Mesendoderm (in vitro differentiated cells): Measurements from ENCODE around the gene TSHZ2.

Experiments used
- DNase-seq: peaks from one replicate; pipeline ENCODE4 v3.0.0; 2013
- H2AK5ac ChIP-seq: 2 replicates; pipeline ENCODE4 v1.6.1; 2013; ENCODE audit warnings: low read length, inconsistent platforms
- H2BK120ac ChIP-seq: 2 replicates; pipeline ENCODE4 v1.6.1; 2013; ENCODE audit warnings: low read depth, mild to moderate bottlenecking, low read length, moderate library complexity, mixed read lengths
- H2BK15ac ChIP-seq: replicated peaks from 2 replicates; pipeline ENCODE4 v1.6.1; 2013; ENCODE audit warnings: low read depth, mild to moderate bottlenecking, moderate library complexity
- H2BK5ac ChIP-seq: 2 replicates; pipeline ENCODE4 v1.6.1; 2013; ENCODE audit warnings: low read length, inconsistent platforms
- H3K18ac ChIP-seq: 2 replicates; pipeline ENCODE4 v1.6.1; 2013; ENCODE audit warnings: mild to moderate bottlenecking, low read length, mixed read lengths
- H3K23ac ChIP-seq: one replicate; pipeline ENCODE4 v1.6.1; 2013; ENCODE audit warnings: low read length
- H3K27ac ChIP-seq: 2 replicates; pipeline ENCODE4 v1.5.1; 2013; ENCODE audit warnings: low read depth, mild to moderate bottlenecking, inconsistent platforms, low read length, moderate library complexity
- H3K27me3 ChIP-seq: 2 replicates; pipeline ENCODE4 v1.6.1; 2013; ENCODE audit warnings: low read length, control low read depth, mild to moderate bottlenecking, inconsistent platforms; ENCODE audit not compliant: insufficient read depth, poor library complexity
- H3K36me3 ChIP-seq: 2 replicates; pipeline ENCODE4 v1.6.1; 2013; ENCODE audit warnings: low read length, inconsistent platforms; ENCODE audit not compliant: control insufficient read depth, insufficient read depth
- H3K4ac ChIP-seq: one replicate; pipeline ENCODE4 v1.6.1; 2013; ENCODE audit warnings: low read depth, mild to moderate bottlenecking, low read length, moderate library complexity
- H3K4me1 ChIP-seq: 2 replicates; pipeline ENCODE4 v1.6.1; 2013; ENCODE audit warnings: low read depth, low read length, inconsistent platforms; ENCODE audit not compliant: control insufficient read depth
- H3K4me2 ChIP-seq: 2 replicates; pipeline ENCODE4 v1.6.1; 2013; ENCODE audit warnings: low read length
- H3K4me3 ChIP-seq: 2 replicates; pipeline ENCODE4 v1.5.1; 2013; ENCODE audit warnings: mild to moderate bottlenecking, low read length
- H3K56ac ChIP-seq: one replicate; pipeline ENCODE4 v1.6.1; 2013; ENCODE audit warnings: low read length
- H3K79me1 ChIP-seq: 2 replicates; pipeline ENCODE4 v1.6.1; 2013; ENCODE audit warnings: low read length, inconsistent platforms
- H3K79me2 ChIP-seq: 2 replicates; pipeline ENCODE4 v1.6.1; 2013; ENCODE audit warnings: mild to moderate bottlenecking, low read length; ENCODE audit not compliant: control insufficient read depth, insufficient read depth
- H3K9ac ChIP-seq: 2 replicates; pipeline ENCODE4 v1.6.1; 2013; ENCODE audit warnings: low read length, inconsistent platforms
- H4K5ac ChIP-seq: one replicate; pipeline ENCODE4 v1.6.1; 2013; ENCODE audit warnings: low read length
- H4K8ac ChIP-seq: one replicate; pipeline ENCODE4 v1.6.1; 2013; ENCODE audit warnings: low read depth, mild to moderate bottlenecking, control low read depth, low read length, moderate library complexity
- WGBS: extraction: QIAGEN DNeasy Blood & Tissue Kit; methylation state at CpG from one replicate; pipeline ENCODE4 v1.1.7; 2013; ENCODE audit warnings: low lambda C conversion rate, missing lambda C conversion rate; ENCODE audit not compliant: insufficient coverage; ENCODE audit errors: extremely low coverage; 5-methylcytosine and 5-hydroxymethylcytosine counted together

TSHZ2 gene

DNA sequence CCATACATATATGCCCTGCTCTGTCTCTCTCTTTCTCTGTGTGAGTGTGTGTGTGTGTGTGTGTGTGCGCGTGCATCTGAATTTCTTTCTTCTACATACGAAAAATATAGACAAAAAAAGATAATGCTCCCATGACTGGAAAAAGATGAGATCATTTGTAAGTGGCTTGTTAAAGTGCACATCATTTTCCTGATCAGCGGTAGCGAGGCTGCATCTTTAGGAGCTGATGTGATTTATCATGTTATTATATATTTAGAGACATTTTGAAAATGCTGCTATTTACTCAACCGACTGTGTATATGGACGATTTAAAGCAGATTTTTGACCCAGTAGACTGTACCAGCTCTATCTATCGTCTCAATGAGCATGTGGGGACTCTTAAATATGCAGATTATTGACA, 265.3 kb downstream of the TSHZ2 start:
- Histone ChIP-seq H3K56ac (no peak overlapping the region), H3K36me3 (no peaks in the 10 kb centered on the region), H3K9ac (no peak overlapping the region), H2AK5ac (no peak overlapping the region), H2BK120ac (no peak overlapping the region), H2BK15ac (no peak overlapping the region), H3K4me2 (no peak overlapping the region), H3K27me3 (no peaks in the 10 kb centered on the region), H3K79me2 (no peaks in the 10 kb centered on the region), H3K18ac (no peak overlapping the region), H4K8ac (no peak overlapping the region), H3K27ac (no peak overlapping the region), H3K4me1 (no peaks in the 10 kb centered on the region), H3K23ac (no peak overlapping the region), H4K5ac (no peak overlapping the region), H2BK5ac (no peak overlapping the region), H3K4ac (no peak overlapping the region), H3K4me3 (no peak overlapping the region), H3K79me1 (no peaks in the 10 kb centered on the region)
- no peak for DNase-seq
- whole genome bisulfite sequencing, result no CpG with 5 or more reads among the region's 8 CpGs

- Histone ChIP-seq H3K18ac (no peak overlapping the region), H3K4me2 (no peak overlapping the region)
Measured at GRCh38 chr20:53238121-53238660, 266.0 kb downstream of the TSHZ2 start.

DNA sequence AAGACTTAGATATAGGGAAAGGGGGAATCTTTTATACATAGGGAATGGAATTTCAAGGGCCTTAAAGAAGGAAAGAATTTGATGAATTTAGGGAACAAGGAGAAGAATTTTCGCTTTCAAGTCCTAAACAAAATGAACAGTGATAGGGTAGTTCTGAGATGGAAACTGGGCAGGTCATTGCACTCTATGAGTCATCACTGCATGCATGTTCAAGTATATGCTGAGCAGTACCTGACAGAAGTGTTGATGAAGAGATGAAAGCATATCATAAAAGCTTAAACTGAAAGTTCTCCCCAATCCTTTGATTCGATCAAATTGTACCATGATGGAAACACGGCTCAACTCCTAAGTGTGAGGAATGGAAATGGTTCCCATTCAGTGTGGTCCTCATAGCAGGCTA, 271.0 kb downstream of the TSHZ2 start:
- WGBS, result no CpG with 5 or more reads among the region's 3 CpGs
- Histone ChIP-seq H3K4me1 (no peaks in the 10 kb centered on the region), H3K79me1 (no peaks in the 10 kb centered on the region)

More at GRCh38 chr20:53238121-53238660, 266.0 kb downstream of the TSHZ2 start:
- H3K4me1 ChIP-seq, result no peaks in the 10 kb centered on the region
- no peak overlapping the region for H2BK120ac ChIP-seq
- H3K4ac ChIP-seq, result no peak overlapping the region
- H2BK5ac ChIP-seq, result no peak overlapping the region
- H3K79me1 ChIP-seq, result no peaks in the 10 kb centered on the region
- no CpG with 5 or more reads among the region's 3 CpGs for WGBS
- no peak overlapping the region for H3K27ac ChIP-seq
- H3K23ac ChIP-seq, result no peak overlapping the region
- no peak overlapping the region for H2BK15ac ChIP-seq
- no peak overlapping the region for H4K5ac ChIP-seq
- no peak overlapping the region for H2AK5ac ChIP-seq
- DNase-seq, result no peak
- H3K56ac ChIP-seq, result no peak overlapping the region
- no peaks in the 10 kb centered on the region for H3K36me3 ChIP-seq
- H3K27me3 ChIP-seq, result no peaks in the 10 kb centered on the region
- no peak overlapping the region for H4K8ac ChIP-seq
- H3K9ac ChIP-seq, result no peak overlapping the region
- H3K4me3 ChIP-seq, result no peak overlapping the region
- H3K79me2 ChIP-seq, result no peaks in the 10 kb centered on the region

DNA sequence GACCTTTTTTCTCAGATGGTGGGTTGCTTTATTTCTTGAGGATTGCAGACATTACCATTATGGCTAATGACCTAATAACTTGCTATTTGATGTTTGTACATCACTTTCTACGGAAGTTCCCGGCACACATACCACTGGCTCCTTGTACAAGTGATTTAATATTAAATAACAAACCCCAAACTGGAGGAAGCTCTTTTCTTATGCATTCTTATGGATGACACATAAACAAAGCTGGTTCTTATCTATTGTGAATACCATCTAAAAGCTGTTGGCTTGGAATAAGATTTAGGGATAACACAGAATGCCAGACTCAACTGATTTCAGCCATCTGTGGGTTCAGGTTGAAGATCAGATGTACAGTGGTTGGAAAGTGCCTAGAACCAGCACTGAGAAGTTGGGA, 272.6 kb downstream of the TSHZ2 start:
- no peaks in the 10 kb centered on the region for H3K79me2 ChIP-seq
- H3K4me3 ChIP-seq, result no peak overlapping the region
- no peak overlapping the region for H2BK5ac ChIP-seq
- H3K9ac ChIP-seq, result no peak overlapping the region
- no CpG with 5 or more reads among the region's 2 CpGs for WGBS
- H4K5ac ChIP-seq, result no peak overlapping the region
- H3K56ac ChIP-seq, result no peak overlapping the region
- no peaks in the 10 kb centered on the region for H3K36me3 ChIP-seq
- H3K23ac ChIP-seq, result no peak overlapping the region
- DNase-seq, result no peak
- H2BK15ac ChIP-seq, result no peak overlapping the region
- H3K27me3 ChIP-seq, result no peaks in the 10 kb centered on the region
- H2AK5ac ChIP-seq, result no peak overlapping the region
- no peak overlapping the region for H3K4ac ChIP-seq
- no peak overlapping the region for H3K18ac ChIP-seq
- H3K79me1 ChIP-seq, result no peaks in the 10 kb centered on the region
- H3K4me1 ChIP-seq, result no peaks in the 10 kb centered on the region
- H3K4me2 ChIP-seq, result no peak overlapping the region
- no peak overlapping the region for H4K8ac ChIP-seq
- H3K27ac ChIP-seq, result no peak overlapping the region
- no peak overlapping the region for H2BK120ac ChIP-seq

More for the DNA sequence above, 271.0 kb downstream of the TSHZ2 start:
- Histone ChIP-seq H4K5ac (no peak overlapping the region), H3K27me3 (no peaks in the 10 kb centered on the region), H3K56ac (no peak overlapping the region), H2BK120ac (no peak overlapping the region), H3K4me3 (no peak overlapping the region), H3K4ac (no peak overlapping the region), H4K8ac (no peak overlapping the region), H2AK5ac (no peak overlapping the region), H3K18ac (no peak overlapping the region), H3K9ac (no peak overlapping the region), H2BK5ac (no peak overlapping the region), H3K27ac (no peak overlapping the region), H2BK15ac (no peak overlapping the region), H3K4me2 (no peak overlapping the region), H3K79me2 (no peaks in the 10 kb centered on the region), H3K23ac (no peak overlapping the region), H3K36me3 (no peaks in the 10 kb centered on the region)
- DNase-seq, result no peak

DNA sequence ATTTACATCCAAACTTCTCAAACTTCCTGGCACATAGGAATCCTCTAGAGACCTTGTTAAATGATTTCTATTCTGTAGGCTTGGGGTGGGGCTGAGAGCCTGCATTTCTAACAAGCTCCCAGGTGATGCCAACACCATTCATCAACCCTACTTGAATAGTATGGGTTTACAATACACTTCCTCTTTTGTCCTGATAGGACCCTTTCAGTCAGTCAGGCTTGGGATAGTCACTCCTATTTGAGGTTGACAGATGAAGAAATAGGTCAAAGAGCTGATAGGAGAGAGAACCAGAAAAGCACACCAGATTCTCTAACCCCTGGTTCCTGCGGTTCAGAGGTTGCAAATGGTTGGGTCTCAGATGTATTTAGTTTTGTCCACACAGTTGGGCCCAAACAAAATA, 273.4 kb downstream of the TSHZ2 start:
- Histone ChIP-seq H3K4me1 (no peaks in the 10 kb centered on the region), H4K8ac (no peak overlapping the region), H3K27me3 (no peaks in the 10 kb centered on the region), H3K4me2 (no peak overlapping the region), H3K27ac (no peak overlapping the region), H2AK5ac (no peak overlapping the region), H3K36me3 (no peaks in the 10 kb centered on the region), H3K23ac (no peak overlapping the region), H3K4ac (no peak overlapping the region), H3K9ac (no peak overlapping the region), H2BK120ac (no peak overlapping the region), H3K4me3 (no peak overlapping the region), H3K79me2 (no peaks in the 10 kb centered on the region), H2BK15ac (no peak overlapping the region), H3K79me1 (no peaks in the 10 kb centered on the region), H4K5ac (no peak overlapping the region), H2BK5ac (no peak overlapping the region), H3K18ac (no peak overlapping the region), H3K56ac (no peak overlapping the region)
- no CpG with 5 or more reads among the region's 1 CpG for WGBS
- DNase-seq, result no peak

DNA sequence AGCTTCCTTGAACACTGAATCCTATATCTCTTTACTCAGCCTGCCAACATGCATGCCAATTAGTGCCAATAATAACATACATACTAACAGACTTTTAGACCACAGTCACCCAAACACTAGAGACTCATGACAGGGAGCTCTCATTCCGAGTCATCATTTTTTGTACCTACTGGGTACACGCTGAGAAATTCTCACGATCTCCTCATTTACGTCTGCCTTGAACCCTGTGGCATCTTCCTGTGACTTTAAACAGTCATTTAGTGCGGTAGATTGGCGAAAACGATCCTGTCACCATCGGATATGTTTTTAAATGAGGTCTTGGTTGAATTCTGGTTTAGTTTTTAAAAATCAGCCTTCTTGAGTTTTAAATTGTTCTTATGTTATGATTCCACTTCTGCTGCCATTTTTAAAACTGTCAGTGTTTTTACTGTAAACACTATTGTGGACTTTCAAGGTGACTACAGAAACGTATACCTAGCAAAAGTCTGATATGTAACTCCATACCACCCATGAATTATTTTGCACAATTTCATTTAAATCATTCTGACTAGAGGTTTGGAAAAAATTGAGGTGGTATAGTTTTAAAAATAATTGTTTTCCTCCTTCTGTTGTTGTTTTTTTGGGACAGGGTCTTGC, 275.4 kb downstream of the TSHZ2 start:
- H3K4me3 ChIP-seq, result no peak overlapping the region
- H3K4me1 ChIP-seq, result no peaks in the 10 kb centered on the region
- DNase-seq, result no peak
- H4K5ac ChIP-seq, result no peak overlapping the region
- no peaks in the 10 kb centered on the region for H3K27me3 ChIP-seq
- no peak overlapping the region for H3K56ac ChIP-seq
- WGBS, result no CpG with 5 or more reads among the region's 9 CpGs
- H3K18ac ChIP-seq, result no peak overlapping the region
- no peak overlapping the region for H3K9ac ChIP-seq
- H3K79me1 ChIP-seq, result no peaks in the 10 kb centered on the region
- no peak overlapping the region for H2BK120ac ChIP-seq
- no peak overlapping the region for H4K8ac ChIP-seq
- no peak overlapping the region for H3K27ac ChIP-seq
- no peak overlapping the region for H2BK5ac ChIP-seq
- H2AK5ac ChIP-seq, result no peak overlapping the region
- H2BK15ac ChIP-seq, result no peak overlapping the region
- H3K79me2 ChIP-seq, result no peaks in the 10 kb centered on the region
- H3K36me3 ChIP-seq, result no peaks in the 10 kb centered on the region
- no peak overlapping the region for H3K4ac ChIP-seq
- H3K4me2 ChIP-seq, result no peak overlapping the region
- H3K23ac ChIP-seq, result no peak overlapping the region
